DMS79 treated with DMSO at 0.1 percent for 48 hours (cell line): Measurements from ENCODE around the gene DMTF1.
"Not testable (repeated sequence)": the region's sequence is repeated elsewhere in the genome, so short reads cannot be mapped to it uniquely, and the experiment has no call there.

Experiments used
- DNase-seq: peaks from one replicate; lab custom pipeline; 2025; lab: John Stamatoyannopoulos, UW

DMTF1 gene

DNA sequence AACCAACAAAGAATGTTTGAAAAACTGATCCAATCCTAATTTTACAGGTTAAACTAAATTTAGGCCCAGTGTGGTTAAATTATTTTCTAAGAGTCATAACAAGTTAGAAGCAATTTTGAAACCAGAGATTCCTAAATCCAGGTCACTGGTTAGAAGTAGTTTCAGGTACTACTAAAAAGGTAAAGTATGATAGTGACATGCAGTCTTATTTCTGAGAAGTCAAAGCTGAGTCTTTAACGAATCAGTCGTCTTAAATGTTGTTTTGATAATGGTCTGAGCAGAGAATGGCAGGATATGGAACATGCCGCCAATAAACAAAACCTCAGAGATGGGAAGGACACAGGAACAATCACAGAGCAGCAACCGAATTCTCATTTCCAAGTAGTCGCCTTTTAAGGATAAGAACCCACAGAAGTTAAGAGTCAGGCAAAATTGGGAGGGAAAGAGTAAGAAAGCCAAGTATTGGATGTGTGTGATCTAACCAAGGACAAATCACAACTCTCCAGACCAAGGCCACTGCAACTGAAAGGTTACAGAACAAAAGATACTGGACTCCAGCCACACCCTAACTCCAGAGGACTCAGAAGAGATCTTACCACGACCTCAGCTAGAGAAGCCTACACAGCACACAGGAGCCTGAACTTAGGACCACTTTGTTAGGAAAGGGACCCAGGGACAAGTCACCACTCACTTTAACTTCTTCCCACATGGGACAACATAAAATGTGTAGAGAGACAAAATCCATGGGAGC is 47.6 kb downstream of the DMTF1 start:
- DNase-seq, result no peak

DNA sequence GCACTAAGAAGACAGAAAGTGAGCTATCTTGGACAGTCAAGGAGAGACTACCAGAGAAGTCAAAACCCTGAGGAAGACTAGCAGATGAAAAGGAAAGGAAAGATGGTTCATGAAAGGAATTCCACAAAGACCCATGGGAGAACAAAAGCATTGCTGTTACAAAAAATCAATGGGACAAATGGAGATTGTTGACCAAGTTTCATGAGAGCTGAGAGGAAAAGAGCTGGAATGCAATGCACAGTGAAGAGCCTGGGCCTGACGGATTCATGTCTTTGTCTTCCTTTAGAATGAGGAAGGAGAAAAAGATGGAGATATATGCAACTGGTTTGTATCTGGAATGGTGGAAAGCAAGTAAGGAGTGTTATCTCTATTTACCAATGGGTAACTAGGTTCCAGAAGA is 50.0 kb downstream of the DMTF1 start:
- no peak for DNase-seq

- DNase-seq, result no peak
These were observed 50.5 kb downstream of the DMTF1 start for GRCh38 chr7:87202705-87203104.

DNA sequence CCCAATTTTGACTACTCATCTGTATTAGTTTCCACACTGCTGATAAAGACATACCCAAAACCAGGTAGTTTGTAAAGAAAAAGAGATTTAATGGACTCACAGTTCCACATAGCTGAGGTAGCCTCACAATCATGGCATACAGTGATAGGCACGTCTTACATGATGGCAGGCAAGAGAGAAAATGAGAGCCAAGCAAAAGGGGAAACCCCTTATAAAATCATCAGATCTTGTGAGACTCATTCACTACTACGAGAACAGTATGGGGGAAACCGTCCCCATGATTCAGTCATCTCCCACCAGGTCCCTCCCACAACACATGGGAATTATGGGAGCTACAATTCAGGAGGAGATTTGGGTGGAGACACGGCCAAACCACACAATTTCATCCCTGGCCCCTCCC is 51.7 kb downstream of the DMTF1 start:
- DNase-seq, result not testable (repeated sequence)

DNA sequence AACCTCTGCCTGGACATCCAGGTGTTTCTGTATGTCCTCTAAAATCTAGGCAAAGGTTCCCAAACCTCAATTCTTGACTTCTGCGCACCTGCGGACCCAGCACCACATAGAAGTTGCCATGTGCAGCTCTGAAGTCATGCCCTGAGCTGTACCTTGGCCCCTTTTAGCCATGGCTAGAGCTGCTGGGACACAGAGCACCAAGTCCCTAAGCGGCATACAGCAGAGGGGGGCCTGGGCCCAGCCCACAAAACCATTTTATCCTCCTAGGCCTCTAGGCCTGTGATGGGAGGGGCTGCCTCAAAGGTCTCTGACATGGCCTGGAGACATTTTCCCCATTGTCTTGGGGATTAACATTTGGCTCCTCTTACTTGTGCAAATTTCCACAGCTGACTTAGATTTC is 52.7 kb downstream of the DMTF1 start:
- no peak for DNase-seq

DNA sequence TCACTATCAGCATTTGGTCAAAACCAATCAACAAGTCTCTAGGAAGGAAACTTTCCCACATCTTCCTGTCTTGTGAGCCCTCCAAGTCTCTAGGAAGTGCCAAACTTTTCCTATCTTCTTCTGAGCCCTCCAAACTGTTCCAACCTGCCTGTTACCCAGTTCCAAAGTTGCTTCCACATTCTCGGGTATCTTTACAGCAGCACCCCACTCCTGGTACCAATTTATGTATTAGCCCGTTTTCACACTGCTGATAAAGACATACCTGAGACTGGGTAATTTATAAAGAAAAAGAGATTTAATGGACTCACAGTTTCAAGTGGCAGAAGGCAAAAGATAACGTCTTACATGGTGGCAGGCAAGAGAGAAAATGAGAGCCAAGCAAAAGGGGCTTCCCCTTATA is 53.4 kb downstream of the DMTF1 start:
- DNase-seq, result not testable (repeated sequence)

DNA sequence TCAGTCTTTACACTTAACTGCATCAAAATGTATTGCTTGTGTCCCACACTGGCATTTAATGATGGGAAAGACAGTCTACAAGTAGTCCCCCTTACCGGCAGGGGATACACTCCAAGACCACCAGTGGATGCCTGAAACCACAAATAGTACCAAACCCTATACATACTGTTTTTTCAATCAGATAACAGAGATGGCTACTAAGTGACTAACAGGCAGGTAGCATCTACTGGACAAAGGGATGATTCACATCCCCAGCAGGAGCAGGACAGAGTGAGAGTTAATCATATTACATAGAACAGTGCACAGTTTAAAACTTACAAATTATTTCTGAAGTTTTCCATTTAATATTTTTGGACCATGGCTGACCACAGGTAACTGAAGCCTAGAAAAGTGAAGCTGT is 54.1 kb downstream of the DMTF1 start:
- DNase-seq, result no peak

DNA sequence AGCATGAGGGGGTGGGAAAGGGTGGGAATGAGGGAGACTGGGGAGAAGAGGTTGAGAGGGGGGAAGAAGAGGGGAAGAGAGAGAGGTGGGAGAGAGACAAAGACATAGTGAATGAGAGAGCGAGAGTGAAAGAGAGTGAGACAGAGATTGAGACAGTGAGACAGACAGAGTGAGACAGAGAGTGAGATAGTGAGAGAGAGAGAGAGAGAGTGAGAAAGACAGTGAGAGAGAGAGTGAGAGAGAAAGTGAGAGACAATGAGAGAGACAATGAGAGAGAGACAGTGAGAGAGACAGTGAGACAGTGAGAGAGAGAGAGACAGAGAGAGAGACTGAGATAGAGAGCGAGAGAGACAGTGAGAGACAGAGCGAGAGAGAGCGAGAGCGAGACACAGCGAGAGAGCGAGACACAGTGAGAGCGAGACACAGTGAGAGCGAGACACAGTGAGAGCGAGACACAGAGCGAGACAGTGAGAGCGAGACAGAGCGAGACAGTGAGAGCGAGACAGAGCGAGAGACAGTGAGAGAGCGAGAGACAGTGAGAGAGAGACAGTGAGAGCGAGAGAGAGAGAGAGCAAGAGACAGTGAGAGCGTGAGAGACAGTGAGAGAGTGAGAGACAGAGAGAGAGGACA is 57.2 kb downstream of the DMTF1 start:
- DNase-seq, result no peak

DNA sequence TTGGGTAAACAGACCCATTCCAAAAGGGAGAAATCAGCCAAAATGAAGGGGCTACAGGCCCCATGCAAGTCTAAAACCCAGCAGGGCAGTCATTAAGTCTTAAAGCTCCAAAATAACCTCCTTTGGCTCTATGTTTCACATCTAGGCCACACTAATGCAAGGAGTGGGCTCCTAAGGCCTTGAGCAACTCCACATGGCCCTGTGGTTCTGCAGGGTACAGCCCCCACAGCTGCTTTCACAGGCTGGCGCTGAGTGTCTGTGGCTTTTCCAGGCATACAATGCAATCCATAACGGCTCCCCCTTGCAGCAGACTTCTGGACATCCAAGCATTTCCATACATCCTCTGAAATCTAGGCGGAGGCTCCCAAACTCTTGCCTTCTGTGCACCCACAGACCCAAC is 58.3 kb downstream of the DMTF1 start:
- DNase-seq, result no peak

- no peak for DNase-seq
These were observed 60.2 kb downstream of the DMTF1 start for GRCh38 chr7:87212498-87212897.

GRCh38 chr7:87213252-87213651 is 61.0 kb downstream of the DMTF1 start:
- no peak for DNase-seq

GRCh38 chr7:87213811-87214210 is 61.6 kb downstream of the DMTF1 start:
- DNase-seq, result no peak

- no peak for DNase-seq
These were observed 62.8 kb downstream of the DMTF1 start for GRCh38 chr7:87215046-87215445.

GRCh38 chr7:87216701-87217508 is 64.7 kb downstream of the DMTF1 start:
- DNase-seq, result peak; percentile 9

DNA sequence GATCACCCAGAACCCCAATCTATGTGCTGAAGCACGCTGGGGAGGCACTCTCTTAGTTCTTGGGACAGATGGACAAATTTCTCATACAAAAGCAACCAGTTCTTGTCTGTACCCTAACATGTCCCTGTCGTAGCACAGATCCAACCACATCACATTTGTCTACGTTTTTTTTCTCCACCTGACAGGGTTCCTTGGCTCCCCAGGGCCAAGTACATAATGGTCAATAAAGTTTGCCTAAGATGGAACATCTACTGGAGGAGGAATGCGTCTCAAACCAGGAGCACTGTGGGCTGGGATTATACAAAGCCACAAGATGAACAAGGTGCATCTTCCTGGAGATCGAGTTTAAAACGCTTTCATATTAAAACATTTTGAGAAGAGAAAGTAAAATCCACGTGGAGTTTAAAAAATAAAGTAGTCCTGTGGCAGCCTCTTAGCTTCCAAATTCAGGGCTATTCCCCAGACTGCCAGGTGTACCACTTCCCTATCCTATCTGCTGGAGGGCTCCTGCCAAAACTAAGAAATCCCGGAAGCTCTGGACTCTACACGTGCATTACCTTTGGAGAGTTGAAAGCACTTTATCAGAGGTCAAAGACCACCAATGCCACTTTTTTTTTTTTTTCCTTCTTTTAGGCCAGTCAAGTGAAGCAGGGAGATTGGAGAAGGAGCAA is 65.9 kb downstream of the DMTF1 start:
- DNase-seq, result no peak

DNA sequence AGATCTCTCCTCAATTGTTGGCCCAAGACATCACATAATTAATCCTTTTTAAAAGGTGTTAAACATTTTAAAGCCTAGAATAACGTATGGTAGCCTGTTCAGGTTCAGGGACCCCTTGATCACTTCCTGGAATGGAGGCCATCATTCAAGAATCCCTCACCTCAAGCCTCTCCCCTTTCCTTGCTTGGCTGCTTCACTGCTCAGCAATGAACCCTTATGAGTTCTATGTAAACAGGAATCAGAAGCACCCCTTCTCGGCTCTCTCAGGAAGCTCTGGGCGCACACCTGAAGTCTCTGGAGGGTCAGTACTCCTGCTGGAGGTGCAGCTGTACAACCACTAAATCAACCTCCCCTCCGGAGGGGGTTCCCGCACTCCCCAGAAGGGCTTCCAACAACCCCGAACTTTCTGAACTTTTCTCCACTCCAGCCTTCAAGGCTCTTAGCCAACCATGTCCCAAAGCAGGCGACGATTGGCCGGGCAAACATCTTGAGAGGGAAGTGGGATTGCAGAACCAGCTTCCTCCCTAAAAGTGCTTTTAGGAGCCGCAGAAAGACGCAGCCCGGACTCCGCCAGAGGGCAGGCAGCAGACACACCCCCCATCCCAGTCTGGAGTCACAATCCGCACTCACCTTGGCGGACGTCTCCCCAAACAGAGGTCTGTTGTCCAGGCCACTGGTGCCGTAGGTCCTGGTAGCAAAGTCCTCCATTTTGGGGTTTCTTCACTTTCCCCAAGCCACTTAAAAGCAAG is 66.7 kb downstream of the DMTF1 start:
- DNase-seq, result peak; percentile 88

DNA sequence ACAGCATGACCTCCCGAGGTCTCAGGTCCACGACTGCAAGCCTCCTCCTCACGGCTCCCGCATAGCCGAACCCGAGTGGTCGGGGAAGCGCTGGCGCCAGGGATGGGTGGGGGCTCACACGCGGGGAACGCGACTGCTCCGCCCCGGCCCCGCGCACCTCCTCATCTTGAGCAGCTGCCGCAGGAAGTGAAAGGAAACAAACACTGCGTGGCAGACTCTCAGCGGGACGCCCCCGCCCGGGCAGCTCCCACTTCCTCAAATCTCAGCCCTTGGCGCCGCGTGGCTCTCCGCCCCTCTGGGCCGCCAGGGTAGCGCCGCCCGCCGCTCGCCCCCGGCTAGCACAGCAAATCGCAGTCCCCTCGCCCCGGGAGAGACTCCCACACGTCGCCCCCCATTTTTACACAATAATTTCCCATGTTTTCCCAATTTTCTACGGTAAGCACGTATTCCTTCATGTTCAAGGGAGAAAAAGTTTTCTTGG is 67.3 kb downstream of the DMTF1 start, which contains the start of gene TMEM243:
TMEM243 (minus strand) TSS at position 188 of the 481 bp plus-strand sequence. CDS start 229 bp downstream, outside the sequence.
- DNase-seq, result peak; percentile 22

DNA sequence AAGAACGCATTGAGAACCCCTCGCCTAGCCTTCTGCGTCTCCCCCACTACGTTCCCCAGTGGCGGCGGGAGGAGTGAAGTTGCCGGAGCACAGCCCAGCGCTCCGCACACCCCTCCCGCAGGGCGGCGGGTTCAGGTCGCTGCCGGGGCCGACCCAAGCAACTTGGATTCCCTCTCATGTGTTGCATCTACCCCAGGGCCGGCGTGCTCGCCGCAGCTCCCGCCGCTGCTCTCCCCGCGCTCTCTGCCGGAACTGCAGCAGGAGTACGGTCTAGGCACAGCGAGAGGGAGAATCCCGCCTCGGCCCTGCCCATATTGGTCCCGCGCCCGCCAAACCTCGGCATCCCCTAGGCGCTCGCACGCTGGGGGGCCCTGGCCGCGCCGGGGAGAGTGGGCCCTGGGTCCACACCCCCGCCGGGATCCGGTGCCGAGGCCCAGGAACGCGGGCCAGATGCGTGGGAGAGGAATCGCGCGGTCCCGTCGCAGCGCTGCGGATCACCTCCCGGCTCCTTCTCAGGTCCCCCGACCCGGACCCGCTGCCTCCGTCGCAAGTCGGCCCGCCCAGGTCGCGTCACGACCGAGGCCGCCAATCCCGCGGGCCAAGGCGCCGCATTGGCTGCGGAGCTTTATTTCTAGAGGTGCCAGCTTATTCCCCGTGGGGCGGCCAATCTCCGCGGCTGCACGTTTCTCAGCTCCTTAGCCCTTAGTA is 67.9 kb downstream of the DMTF1 start:
- DNase-seq, result peak; percentile 51

GRCh38 chr7:87220734-87221215 is 68.5 kb downstream of the DMTF1 start:
- peak; percentile 41 for DNase-seq

DNA sequence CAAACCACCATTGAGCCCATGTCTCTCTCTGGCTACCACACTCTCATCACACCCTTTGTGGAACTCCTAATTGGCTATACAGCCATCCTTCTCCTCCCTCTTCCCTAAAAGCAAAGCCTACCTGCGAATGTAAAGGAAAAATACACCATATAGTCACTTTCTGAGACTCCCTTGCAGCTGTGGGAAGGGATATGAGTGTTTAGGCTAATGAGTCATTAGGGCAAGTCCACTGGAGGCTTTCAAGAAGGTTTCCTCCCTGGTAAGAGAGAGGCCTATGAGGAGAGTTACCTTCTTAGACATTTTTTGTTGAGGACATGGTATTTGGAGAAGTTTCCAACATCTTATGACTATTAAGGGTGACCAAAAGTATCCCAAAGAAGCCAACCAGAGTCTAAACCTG is 71.4 kb downstream of the DMTF1 start:
- DNase-seq, result no peak

DNA sequence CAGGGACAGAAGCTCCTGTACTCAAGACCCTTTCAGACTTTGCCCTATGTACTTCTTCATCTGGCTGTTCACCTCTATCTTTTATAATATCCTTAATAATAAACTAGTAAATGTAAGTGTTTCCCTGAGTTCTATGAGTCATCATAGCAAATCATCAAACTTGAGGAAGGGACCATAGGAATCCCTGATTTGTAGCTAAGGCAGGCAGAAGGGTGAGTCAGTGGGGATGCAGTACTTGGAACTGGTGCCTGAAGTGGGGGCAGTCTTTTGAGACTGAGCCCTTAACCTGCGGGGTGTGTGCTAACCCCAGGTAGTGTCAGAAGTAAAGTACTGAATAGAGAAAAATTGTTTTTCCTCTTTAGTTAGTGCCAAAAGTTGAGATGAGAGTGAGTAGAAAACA is 73.4 kb downstream of the DMTF1 start:
- no peak for DNase-seq
